Lung (tissue), 12 donors: ENCODE measurements around the gene DPY30. TPM values are rescaled to one million over a fixed set of nuclear protein-coding genes. Genes with fewer than 3 reads are reported as not detected.

Experiments
- ATAC-seq: fragments of 200-7000 bp; cut with Tn5 transposase; one replicate; pipeline ENCODE4 v1.9.1; 2020; ENCODE audit warnings: moderate number of reproducible peaks; ENCODE audit not compliant: insufficient read depth, low FRiP score
- DNase-seq, 3 donors: peaks; one replicate each; pipeline ENCODE4 v3.0.0-alpha.2; 2013 to 2017
- H3K27ac ChIP-seq, 2 donors: one replicate each; pipeline ENCODE4 v1.5.1; 2013; ENCODE audit warnings: mild to moderate bottlenecking in 2 of 2, moderate library complexity in 2 of 2, control low read depth in 1 of 2, inconsistent platforms in 1 of 2, low read depth in 1 of 2, low read length in 1 of 2
- H3K27me3 ChIP-seq, 3 donors: one replicate each; pipeline ENCODE4 v1.5.1; 2013; ENCODE audit warnings: low read length in 2 of 3; ENCODE audit not compliant: control insufficient read depth in 3 of 3, insufficient read depth in 3 of 3
- H3K36me3 ChIP-seq, 4 donors: one replicate each; pipeline ENCODE4 v1.5.1; 2013; ENCODE audit warnings: low read length in 4 of 4, mild to moderate bottlenecking in 1 of 4, moderate library complexity in 1 of 4; ENCODE audit not compliant: control insufficient read depth in 4 of 4, insufficient read depth in 4 of 4
- H3K4me1 ChIP-seq, 5 donors: one replicate each; pipeline ENCODE4 v1.5.1; 2013; ENCODE audit warnings: low read length in 5 of 5, mild to moderate bottlenecking in 2 of 5, moderate library complexity in 1 of 5; ENCODE audit not compliant: control insufficient read depth in 5 of 5, insufficient read depth in 5 of 5
- H3K4me3 ChIP-seq: one replicate; pipeline ENCODE4 v1.5.1; 2013; ENCODE audit warnings: mild to moderate bottlenecking, control low read depth, moderate library complexity
- H3K9ac ChIP-seq, 2 donors: one replicate each; pipeline ENCODE4 v1.5.1; 2013; ENCODE audit warnings: low read length in 2 of 2, control low read depth in 1 of 2; ENCODE audit not compliant: insufficient read depth in 1 of 2
- H3K9me3 ChIP-seq, 4 donors: one replicate each; pipeline ENCODE4 v1.5.1; 2013; ENCODE audit warnings: low read length in 3 of 4, mild to moderate bottlenecking in 1 of 4, moderate library complexity in 1 of 4; ENCODE audit not compliant: control insufficient read depth in 4 of 4, insufficient read depth in 3 of 4
- WGBS, 2 donors: extraction: QIAGEN DNeasy Blood & Tissue Kit; methylation state at CpG; one replicate each; pipeline ENCODE4 v1.1.7; 2013; 5-methylcytosine and 5-hydroxymethylcytosine counted together
- polyA plus RNA-seq, 2 donors: library from polyadenylated mRNA; stranded (reverse); fragments of 200-250 nt; gene quantifications; one replicate each; pipeline ENCODE4 v1.2.1, GENCODE V29; 2013
- total RNA-seq, 2 donors: library from RNA; depleted of rRNA in 1 of 2; stranded (reverse); fragments of >200 nt in 1 of 2; gene quantifications; one replicate each; pipeline ENCODE4 v1.2.1, GENCODE V29; 2014 to 2021
- TF ChIP-seq, protein P1 (sequence below): IDR thresholded peaks from 2 replicates; pipeline ENCODE4 v1.5.1; 2012; ENCODE audit warnings: mild to moderate bottlenecking; ENCODE audit errors: control extremely low read depth, extremely low read depth
- donor health status: control.
- donor health status: control.
- donor health status: Bipolar disorder and iron deficiency.
- donor health status: healthy.
- donor health status: DM: yes; HTN: yes; CAD: no.

The DPY30 gene
- total and polyA plus RNA-seq, 4 donors = 53.8 to 144 (median 69.1) TPM

DNA sequence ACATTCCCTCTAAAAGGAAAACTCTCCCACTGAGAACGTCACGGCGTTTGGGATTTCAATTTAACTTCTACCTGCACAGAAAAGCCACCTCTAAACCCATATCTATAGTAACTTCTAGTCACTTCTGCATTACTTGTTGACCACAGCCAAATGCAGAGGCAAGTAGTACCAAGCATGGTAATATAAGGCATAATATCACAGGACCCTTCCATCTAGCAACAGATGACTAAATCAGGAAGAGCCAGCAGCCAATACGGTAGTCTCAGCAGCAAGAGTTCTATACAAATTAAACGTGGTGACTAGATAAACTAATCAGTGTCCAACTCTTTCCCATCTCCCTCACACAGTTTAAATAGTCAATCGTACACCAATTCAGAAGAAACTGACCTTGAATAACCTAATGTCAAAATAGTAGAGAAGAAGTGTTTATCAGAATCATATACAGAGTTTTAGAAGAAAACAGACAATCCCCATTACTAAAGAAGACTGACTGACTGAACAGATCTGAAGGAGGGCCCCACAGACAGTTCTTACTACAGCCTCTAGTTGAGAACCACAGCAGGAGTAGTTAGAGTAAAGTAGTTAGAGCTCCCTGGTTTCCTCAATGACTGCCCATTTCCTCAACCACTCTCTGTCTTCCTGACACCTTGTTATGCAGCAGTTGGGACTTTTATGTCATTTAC, 58.8 kb downstream of the DPY30 start:
- no peak overlapping the region for H3K4me3 ChIP-seq
- DNase-seq (peak in 1 of 3 donors; percentile 18), ATAC-seq (no peak)
- WGBS, 2 donors = 57 to 63% methylated on average over 6 of the region's 6 CpGs
- no peaks in the 10 kb centered on the region for H3K36me3 ChIP-seq
- TF ChIP-seq, protein P1, sequence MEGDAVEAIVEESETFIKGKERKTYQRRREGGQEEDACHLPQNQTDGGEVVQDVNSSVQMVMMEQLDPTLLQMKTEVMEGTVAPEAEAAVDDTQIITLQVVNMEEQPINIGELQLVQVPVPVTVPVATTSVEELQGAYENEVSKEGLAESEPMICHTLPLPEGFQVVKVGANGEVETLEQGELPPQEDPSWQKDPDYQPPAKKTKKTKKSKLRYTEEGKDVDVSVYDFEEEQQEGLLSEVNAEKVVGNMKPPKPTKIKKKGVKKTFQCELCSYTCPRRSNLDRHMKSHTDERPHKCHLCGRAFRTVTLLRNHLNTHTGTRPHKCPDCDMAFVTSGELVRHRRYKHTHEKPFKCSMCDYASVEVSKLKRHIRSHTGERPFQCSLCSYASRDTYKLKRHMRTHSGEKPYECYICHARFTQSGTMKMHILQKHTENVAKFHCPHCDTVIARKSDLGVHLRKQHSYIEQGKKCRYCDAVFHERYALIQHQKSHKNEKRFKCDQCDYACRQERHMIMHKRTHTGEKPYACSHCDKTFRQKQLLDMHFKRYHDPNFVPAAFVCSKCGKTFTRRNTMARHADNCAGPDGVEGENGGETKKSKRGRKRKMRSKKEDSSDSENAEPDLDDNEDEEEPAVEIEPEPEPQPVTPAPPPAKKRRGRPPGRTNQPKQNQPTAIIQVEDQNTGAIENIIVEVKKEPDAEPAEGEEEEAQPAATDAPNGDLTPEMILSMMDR = no peak
- H3K4me1 ChIP-seq = peaks cover 0 to 7% (median 0%) of the 10 kb centered on the region in 5 donors
- no peak overlapping the region for H3K27ac ChIP-seq
- H3K9ac ChIP-seq = no peak overlapping the region
- H3K27me3 ChIP-seq = no peaks in the 10 kb centered on the region
- no peaks in the 10 kb centered on the region for H3K9me3 ChIP-seq

DNA sequence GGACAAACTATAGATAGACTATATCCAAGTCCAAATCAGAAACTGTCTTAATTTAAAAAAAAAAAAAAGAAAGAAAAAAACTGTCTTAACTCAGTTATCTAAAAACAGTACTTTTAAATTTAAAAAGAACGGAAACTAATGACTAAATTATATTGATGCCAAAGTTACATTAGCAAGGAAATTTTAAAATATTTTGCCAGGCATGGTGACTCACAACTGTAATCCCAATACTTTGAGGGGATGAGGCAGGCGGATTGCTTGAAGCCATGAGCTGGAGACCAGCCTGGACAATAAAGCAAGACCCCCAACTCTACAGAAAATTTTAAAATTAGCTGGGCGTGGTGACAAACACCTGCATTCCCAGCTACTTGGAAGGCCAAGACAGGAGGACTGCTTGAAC, 59.6 kb downstream of the DPY30 start:
- no peak overlapping the region for H3K27ac ChIP-seq
- no peak for DNase-seq
- H3K36me3 ChIP-seq = no peaks in the 10 kb centered on the region
- H3K4me1 ChIP-seq = peaks cover 0 to 7% (median 0%) of the 10 kb centered on the region in 5 donors
- no peak for ATAC-seq
- H3K4me3 ChIP-seq = no peak overlapping the region
- no peaks in the 10 kb centered on the region for H3K9me3 ChIP-seq
- TF ChIP-seq, protein P1 = no peak
- H3K9ac ChIP-seq = no peak overlapping the region
- no peaks in the 10 kb centered on the region for H3K27me3 ChIP-seq
- 94 to 95% methylated on average over 3 of the region's 3 CpGs for WGBS, 2 donors

DNA sequence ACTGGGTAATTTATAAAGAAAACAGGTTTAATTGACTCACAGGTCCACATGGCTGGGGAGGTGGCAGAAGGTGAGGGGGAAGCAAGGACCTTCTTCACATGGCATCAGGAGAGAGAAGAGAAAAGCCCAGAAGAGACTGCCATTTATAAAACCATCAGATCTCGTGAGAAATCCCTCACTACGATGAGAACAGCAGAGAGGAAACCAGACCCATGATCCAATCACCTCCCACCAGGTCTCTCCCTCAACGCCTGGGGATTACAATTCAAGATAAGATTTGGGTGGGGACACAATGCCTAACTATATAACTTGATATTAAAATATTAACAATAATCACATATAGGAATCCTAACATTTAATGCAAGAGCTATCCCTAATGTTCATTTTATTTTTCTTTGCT, 60.6 kb downstream of the DPY30 start:
- ATAC-seq = no peak
- H3K9ac ChIP-seq = no peak overlapping the region
- 92 to 100% methylated on average over 3 of the region's 3 CpGs for WGBS, 2 donors
- TF ChIP-seq, protein P1 = no peak
- no peaks in the 10 kb centered on the region for H3K9me3 ChIP-seq
- H3K4me1 ChIP-seq = peaks cover 0 to 7% (median 0%) of the 10 kb centered on the region in 5 donors
- no peaks in the 10 kb centered on the region for H3K36me3 ChIP-seq
- H3K27ac ChIP-seq = no peak overlapping the region
- H3K27me3 ChIP-seq = no peaks in the 10 kb centered on the region
- H3K4me3 ChIP-seq = no peak overlapping the region
- no peak for DNase-seq

DNA sequence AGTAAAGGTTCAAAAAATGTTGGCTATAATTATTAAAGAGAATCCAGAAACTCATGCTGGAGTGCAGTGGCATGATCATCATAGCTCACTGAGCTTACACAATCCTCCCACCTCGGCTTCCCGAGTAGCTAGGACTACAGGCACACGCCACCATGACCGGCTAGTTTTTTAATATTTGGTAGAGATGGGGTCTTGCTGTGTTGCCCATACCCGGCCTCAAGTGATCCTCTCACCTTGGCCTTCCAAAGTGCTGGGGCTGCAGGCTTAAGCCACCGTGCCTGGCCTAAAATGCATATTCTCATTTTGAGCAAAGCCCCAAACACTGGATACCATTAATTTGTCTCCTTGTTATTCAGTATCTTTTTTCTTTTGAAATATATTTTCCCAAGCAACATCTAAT, 61.2 kb downstream of the DPY30 start:
- TF ChIP-seq, protein P1 = no peak
- Histone ChIP-seq H3K27ac (no peak overlapping the region), H3K4me3 (no peak overlapping the region), H3K9me3 (no peaks in the 10 kb centered on the region), H3K36me3 (no peaks in the 10 kb centered on the region), H3K9ac (no peak overlapping the region), H3K4me1 (peaks cover 0 to 7% (median 0%) of the 10 kb centered on the region in 5 donors), H3K27me3 (no peaks in the 10 kb centered on the region)
- ATAC-seq (no peak), DNase-seq (no peak)
- WGBS, 2 donors = 95 to 98% methylated on average over 6 of the region's 6 CpGs
